Fibroblast of gingiva (primary cell): ENCODE results near the gene ACSS3.
A peak's percentile ranks its signal among the peaks of the same experiment; 100 is the strongest.
"Not testable (repeated sequence)": the region's sequence is repeated elsewhere in the genome, so short reads cannot be mapped to it uniquely, and the experiment has no call there.

ENCODE experiments used
- DNase-seq: peaks from one replicate; pipeline ENCODE4 v3.0.0-alpha.2; 2011; ENCODE audit warnings: low read depth

ACSS3 gene

GRCh38 chr12:81094718-81095360 is 17.0 kb downstream of the ACSS3 start:
- DNase-seq, result no peak

GRCh38 chr12:81095501-81096232 is 17.8 kb downstream of the ACSS3 start:
- DNase-seq, result peak; percentile 66

GRCh38 chr12:81105687-81106086 is 27.8 kb downstream of the ACSS3 start:
- no peak for DNase-seq

- no peak for DNase-seq
Measured at GRCh38 chr12:81114226-81114625, 36.3 kb downstream of the ACSS3 start.

- DNase-seq, result not testable (repeated sequence)
Measured at GRCh38 chr12:81119069-81119468, 41.2 kb downstream of the ACSS3 start.

- DNase-seq, result no peak
Measured at GRCh38 chr12:81120961-81121360, 43.1 kb downstream of the ACSS3 start.

- no peak for DNase-seq
Measured at GRCh38 chr12:81123611-81124010, 45.7 kb downstream of the ACSS3 start.

GRCh38 chr12:81125691-81126090 is 47.8 kb downstream of the ACSS3 start:
- no peak for DNase-seq

GRCh38 chr12:81128930-81129554 is 51.2 kb downstream of the ACSS3 start:
- peak; percentile 33 for DNase-seq

GRCh38 chr12:81136519-81136918 is 58.6 kb downstream of the ACSS3 start:
- DNase-seq, result no peak

- no peak for DNase-seq
Measured at GRCh38 chr12:81137801-81138200, 59.9 kb downstream of the ACSS3 start.

GRCh38 chr12:81141217-81141616 is 63.3 kb downstream of the ACSS3 start:
- no peak for DNase-seq

GRCh38 chr12:81143057-81143456 is 65.2 kb downstream of the ACSS3 start:
- no peak for DNase-seq

GRCh38 chr12:81146228-81147225 is 68.6 kb downstream of the ACSS3 start:
- no peak for DNase-seq

GRCh38 chr12:81147292-81147919 is 69.5 kb downstream of the ACSS3 start:
- DNase-seq, result no peak

GRCh38 chr12:81150382-81150781 is 72.5 kb downstream of the ACSS3 start:
- no peak for DNase-seq

- no peak for DNase-seq
Measured at GRCh38 chr12:81159856-81160255, 82.0 kb downstream of the ACSS3 start.

GRCh38 chr12:81161680-81162079 is 83.8 kb downstream of the ACSS3 start:
- DNase-seq, result no peak

- no peak for DNase-seq
Measured at GRCh38 chr12:81162391-81163136, 84.7 kb downstream of the ACSS3 start.

GRCh38 chr12:81164827-81165226 is 86.9 kb downstream of the ACSS3 start:
- DNase-seq, result no peak

- DNase-seq, result no peak
Measured at GRCh38 chr12:81166790-81167189, 88.9 kb downstream of the ACSS3 start.
